ENCODE measurements around the gene SELENON.

GRCh38 chr1:25804244-25804963 is 4.4 kb downstream of the SELENON start:
- TF ChIP-seq BHLHE40 (IDR thresholded peaks at IDR 0.05; ENCODE audit: borderline replicate concordance) (no peak), NFRKB (IDR thresholded peaks at IDR 0.05) (no peak), FOXM1 (IDR thresholded peaks at IDR 0.05; ENCODE audit: borderline replicate concordance) (no peak), SP1 (IDR thresholded peaks at IDR 0.05) (no peak), FOXK2 (IDR thresholded peaks at IDR 0.05) (no peak), FOXA1 (IDR thresholded peaks at IDR 0.05) (no peak), LEF1 (IDR thresholded peaks at IDR 0.05; ENCODE audit: borderline replicate concordance) (no peak), ARNT (IDR thresholded peaks at IDR 0.05) (no peak), ELF4 (IDR thresholded peaks at IDR 0.05) (no peak), L3MBTL2 (conservative IDR thresholded peaks at IDR 0.05) (no peak), ZNF384 (IDR thresholded peaks at IDR 0.05) (no peak), HDGF (IDR thresholded peaks at IDR 0.05; ENCODE audit: borderline replicate concordance) (no peak), SUZ12 (IDR thresholded peaks at IDR 0.05) (no peak)
- TF ChIP-seq, protein P1, sequence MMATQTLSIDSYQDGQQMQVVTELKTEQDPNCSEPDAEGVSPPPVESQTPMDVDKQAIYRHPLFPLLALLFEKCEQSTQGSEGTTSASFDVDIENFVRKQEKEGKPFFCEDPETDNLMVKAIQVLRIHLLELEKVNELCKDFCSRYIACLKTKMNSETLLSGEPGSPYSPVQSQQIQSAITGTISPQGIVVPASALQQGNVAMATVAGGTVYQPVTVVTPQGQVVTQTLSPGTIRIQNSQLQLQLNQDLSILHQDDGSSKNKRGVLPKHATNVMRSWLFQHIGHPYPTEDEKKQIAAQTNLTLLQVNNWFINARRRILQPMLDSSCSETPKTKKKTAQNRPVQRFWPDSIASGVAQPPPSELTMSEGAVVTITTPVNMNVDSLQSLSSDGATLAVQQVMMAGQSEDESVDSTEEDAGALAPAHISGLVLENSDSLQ (IDR thresholded peaks at IDR 0.05), result no peak
